Measurements from ENCODE around the gene CDIP1.
"Not testable (repeated sequence)": the region's sequence is repeated elsewhere in the genome, so short reads cannot be mapped to it uniquely, and the experiment has no call there.

Gene CDIP1

GRCh38 chr16:4538350-4539235, at the start of gene CDIP1:
Gene CDIP1, minus strand, starts transcription at chr16:4538773. Its CDS starts 24,643 bp downstream, at chr16:4514130.
- peak; percentile 86 to 88 for ATAC-seq

DNA sequence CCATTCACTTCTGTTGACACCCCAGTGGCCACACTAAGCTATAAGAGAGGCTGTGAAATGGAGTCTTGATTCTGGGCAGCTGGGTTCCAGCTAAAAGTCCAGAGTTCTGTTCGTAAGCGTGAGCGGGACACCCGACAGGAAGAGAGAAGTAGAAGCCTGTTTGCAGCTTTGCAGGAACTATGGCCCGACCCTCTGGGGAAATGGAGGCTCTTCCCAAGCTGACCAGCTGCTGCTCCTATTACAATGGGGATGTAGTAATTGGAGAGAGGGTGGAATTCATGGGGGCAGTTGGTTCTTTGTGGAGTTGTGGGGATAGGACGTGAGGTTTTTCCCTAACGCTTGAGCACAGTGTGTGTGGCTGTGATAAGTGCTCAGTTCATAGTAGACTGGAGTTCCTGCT, 47.7 kb upstream of the CDIP1 start:
- ATAC-seq, result no peak

GRCh38 chr16:4583906-4584305, 45.3 kb upstream of the CDIP1 start:
- ATAC-seq, result no peak

GRCh38 chr16:4580250-4580649, 41.7 kb upstream of the CDIP1 start:
- no peak for ATAC-seq

DNA sequence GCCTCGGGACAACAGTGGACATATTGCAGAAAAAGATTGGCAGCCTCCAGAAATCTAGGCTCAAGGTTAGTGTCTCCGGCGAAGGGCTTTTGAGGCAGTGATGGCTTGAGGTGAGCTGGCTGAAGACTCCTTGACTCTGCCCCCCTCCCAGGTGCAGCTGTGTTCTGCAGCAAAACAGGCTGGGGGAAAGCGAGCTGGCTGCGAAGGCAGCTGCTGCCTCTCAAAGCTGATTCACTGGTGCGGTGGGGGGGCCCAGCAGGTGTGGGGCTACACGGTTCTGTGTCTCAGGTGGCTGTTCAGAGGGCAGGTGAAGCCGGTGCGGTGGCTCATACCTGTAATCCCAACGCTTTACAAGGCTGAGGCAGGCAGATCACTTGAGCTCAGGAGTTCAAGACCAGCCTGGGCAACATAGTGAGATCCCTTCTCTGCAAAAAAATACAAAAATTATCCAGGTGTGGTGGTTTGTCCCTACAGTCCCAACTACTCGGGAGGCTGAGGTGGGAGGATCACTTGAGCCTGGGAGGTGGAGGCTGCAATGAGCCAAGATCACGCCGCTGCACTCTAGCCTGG, 40.5 kb upstream of the CDIP1 start:
- ATAC-seq, result no peak

GRCh38 chr16:4576008-4576407, 37.4 kb upstream of the CDIP1 start:
- ATAC-seq, result no peak

GRCh38 chr16:4574919-4575705, 36.5 kb upstream of the CDIP1 start:
- no peak for ATAC-seq

- not testable (repeated sequence) for ATAC-seq
Measured at GRCh38 chr16:4573926-4574325, 35.4 kb upstream of the CDIP1 start.

GRCh38 chr16:4572715-4573114, 34.1 kb upstream of the CDIP1 start:
- no peak for ATAC-seq

- no peak for ATAC-seq
Measured at GRCh38 chr16:4570688-4571321, 32.2 kb upstream of the CDIP1 start.

- ATAC-seq, result no peak
Measured at GRCh38 chr16:4570086-4570485, 31.5 kb upstream of the CDIP1 start.

DNA sequence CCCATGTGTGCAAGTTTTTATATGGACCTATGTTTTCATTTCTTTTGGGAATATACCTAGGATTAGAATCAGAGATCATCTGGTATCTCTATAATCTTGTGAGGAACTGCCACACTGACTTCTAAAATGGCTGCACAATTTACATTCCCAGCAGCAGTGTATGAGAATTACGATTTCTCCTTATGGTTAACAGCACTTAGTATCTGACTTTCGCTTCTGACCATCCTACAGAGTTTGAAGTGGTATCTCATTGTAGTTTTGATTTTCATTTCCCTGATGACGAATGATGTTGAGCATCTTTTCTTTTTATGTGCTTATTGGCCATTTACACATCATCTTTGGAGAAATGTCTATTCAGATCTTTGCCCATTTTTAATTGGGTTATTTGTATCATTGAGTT, 27.6 kb upstream of the CDIP1 start:
- no peak for ATAC-seq

DNA sequence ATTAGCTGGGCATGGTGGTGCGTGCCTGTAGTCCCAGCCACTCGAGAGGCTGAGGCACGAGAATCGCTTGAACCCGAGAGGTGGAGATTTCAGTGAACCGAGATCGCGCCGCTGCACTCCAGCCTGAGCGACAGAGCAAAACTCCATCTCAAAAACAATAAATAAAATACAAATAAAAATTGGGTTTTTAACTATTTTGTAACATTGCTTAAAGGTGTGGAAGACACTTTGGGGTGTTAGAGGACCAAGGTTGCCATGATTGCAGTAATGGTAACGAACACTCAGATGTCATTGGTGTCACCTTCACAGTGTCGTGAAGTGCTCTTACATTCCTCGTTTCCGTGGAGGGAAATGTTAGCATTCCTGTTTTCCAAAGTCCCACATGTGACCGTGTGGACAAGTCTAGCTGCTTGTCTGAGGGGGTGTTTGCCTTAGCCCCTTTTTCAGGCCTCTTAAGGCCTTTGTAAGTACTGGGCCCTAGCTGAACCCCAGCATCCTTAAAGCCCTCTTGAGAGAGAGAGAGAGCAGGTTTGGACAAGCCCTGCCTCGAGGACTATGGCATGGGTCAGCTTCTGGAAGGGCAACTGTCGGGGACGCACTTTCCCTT, 26.2 kb upstream of the CDIP1 start:
- ATAC-seq, result no peak

DNA sequence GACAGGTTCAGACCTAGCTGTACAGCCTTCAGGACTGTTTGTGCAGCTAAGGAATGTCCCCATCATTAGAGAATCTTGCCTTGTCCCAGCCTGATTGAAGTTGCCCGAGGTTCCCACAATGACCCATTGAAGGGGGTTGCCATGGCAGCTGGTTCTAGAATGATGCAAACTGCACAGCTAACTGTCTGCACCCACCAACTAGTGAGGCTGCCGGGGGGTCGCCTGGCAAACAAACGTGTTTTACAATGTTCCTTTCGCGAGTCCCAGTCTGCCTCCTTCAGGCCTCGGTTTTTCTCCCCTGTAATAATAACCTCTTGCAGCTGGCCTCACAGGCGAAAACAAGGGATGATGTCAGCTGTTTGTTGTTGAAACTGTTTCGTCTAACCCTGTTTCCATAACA, 23.0 kb upstream of the CDIP1 start:
- ATAC-seq, result no peak

DNA sequence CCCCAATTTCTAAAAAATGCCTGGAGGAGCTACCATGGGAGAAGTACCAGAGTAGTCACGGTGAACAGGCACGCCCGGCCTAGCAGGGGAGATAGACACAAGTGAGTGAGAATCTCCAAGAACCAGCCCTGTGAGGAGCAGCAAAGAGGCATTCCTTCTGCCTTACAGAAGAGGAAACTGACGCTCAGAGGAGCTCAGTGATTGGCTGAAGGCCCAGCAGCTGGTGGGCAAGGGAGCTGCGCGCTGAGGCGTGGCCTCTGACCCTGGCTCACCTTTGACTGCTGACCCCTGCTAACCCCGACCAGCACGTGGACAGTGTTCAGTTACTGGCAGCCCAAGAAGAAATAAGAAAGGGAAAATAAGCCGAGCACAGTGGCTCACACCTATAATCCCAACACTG, 19.4 kb upstream of the CDIP1 start:
- ATAC-seq, result no peak

DNA sequence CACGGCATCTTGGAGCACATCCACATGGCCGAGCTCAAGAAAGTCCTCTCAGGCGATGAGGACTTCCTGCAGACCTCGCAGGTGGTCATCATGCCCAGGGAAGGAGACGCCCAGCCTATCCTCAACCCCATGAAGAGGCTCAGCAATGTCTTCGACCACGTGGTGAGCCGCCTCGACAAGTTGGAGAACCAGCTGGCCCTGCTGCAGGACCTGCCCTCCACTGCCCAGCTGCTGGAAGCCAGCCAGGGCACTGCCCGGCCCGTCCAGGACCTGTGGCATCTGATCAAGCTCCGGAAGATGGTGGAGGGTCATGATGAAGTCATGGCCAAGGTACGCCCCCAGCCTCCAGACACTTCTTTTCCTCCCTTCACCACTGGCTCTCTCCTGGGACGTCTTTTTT, 18.0 kb upstream of the CDIP1 start:
- ATAC-seq, result no peak

DNA sequence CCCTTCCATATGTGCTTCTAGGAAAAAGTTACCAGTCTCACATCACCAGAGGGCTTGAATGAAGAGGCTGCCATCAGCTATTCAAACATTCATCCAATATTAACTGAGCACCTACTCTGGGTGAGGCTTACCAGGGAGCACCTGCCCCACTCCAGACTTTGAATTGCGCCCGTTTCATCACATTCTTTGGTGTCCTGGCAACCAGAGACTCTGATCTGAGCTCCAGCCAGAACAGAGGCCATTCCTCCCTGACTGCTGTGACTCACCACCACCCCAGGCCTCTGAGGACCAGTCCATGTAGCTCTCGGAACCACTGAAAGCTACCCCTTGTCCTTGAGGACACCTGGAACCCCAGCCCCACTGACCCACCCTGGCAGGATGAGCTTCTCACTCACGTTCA, 17.5 kb upstream of the CDIP1 start, which contains the start of gene C16orf96:
Gene C16orf96 (plus strand): TSS at position 229 of the 400 bp plus-strand sequence. CDS start 150 bp downstream, at position 379.
- ATAC-seq, result no peak

DNA sequence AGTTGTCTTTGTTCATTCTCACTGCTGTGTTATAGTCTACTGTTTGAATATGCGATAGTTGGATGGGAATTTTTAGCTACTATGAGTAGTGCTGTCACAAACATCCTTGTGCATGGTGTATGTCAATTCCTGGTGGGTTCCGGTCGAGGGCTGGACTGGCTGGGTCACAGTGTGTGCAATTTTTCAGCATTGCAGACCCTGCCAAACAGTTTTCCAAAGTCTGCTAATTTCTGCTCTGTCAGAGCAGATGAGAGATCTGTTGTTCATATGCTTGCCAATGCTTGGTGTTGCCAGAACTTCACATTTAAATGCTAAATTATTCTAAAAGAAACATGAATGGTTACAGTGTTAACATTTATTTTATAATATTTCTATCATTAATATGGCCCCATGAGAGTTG, 14.0 kb upstream of the CDIP1 start:
- ATAC-seq, result no peak

DNA sequence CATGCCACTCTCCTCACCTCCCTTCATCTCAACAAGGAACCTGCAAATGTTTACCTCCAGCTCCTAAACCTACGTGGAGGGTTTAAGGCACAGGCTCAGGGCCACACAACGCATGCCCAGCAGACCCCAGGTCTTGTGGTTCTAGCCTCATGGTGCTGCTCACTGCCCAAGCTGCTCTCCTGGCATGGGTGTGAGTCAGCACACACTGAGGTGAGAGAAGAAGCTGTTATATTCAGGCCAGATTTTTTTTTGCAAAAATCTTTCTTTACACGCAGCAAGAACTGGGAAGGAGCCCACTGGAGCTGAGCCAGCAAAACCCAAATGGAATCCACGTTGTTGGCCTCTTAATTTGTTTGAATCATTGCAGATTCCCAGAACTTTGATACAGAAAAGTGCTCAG, 12.0 kb upstream of the CDIP1 start:
- no peak for ATAC-seq

DNA sequence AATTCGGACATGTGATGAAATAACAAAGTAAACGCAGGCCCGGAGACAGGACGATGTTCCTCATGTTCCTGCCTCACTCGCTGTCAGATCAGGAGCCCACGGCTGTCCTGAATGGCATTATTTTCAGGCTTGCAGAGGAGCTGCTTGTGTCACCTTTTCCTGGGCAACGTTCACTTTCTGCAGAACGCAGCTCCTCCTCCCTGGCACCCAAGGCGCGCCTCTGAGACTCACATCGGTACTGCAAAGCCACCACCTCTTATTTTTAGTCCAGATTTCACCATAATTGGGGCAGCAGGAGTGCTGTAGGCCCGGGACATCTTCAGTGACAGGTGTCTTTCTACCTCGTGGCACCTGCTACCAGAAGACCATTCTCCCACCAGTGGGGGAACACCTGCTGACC, 9.6 kb upstream of the CDIP1 start:
- ATAC-seq, result no peak

DNA sequence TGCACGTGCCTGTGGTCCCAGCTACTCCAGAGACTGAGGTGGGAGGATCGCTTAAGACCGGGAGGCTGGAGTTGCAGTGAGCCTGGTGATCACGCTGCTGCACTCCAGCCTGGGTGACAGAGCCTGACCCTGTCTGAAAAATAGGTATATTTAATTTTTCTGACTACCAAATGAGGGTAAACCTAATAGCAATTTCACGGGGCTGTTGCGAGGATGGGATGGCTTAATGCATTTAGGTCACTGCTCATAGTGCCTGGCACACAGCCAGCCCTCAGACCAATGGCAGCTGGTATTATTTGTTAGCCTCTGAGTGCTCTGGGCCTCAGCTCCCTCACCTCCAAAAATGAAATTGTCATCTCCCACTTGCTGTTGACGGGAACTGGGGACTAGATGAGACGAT, 5.9 kb upstream of the CDIP1 start:
- ATAC-seq, result no peak

DNA sequence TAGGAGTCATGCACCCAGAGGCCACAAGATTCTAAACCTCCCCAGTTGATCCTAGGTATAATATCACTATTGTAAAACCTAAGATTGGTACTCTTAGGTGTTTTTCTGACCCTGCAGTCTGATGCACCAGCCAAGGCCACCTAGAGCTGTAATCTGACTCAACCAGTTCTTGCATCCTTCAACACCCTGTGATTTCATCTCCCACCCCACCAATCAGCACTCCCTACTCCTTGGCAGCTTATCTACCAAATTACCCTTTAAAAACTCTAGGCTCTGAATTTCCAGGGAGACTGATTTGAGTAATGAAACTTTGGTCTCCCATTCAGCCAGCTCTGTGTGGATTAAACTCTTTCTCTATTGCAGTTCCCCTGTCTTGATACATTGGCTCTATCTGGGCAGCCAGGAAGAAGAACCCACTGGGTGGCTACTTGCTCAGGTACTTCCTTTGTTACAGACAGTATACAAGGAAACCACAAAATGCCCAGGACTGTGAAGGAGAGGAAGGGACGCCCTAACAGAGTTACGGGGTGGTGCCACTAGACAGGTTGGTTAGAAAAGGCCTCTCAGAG, 1.2 kb upstream of the CDIP1 start:
- no peak for ATAC-seq

Data from activated CD4-positive, CD25-positive, alpha-beta regulatory T cell treated with anti-CD3 and anti-CD28 coated beads, Interleukin-2, amount 50 U/mL, for 24 hours (primary cell).